GM18498 (cell line): ENCODE results near the gene CERS6.
A peak's percentile ranks its signal among the peaks of the same experiment; 100 is the strongest.
"Not testable (repeated sequence)": the region's sequence is repeated elsewhere in the genome, so short reads cannot be mapped to it uniquely, and the experiment has no call there.

Experiments
- ATAC-seq: cut with Tn5 transposase; IDR thresholded peaks from one replicate; pipeline ENCODE4 v1.9.1; 2021; ENCODE audit warnings: mild to moderate bottlenecking, moderate library complexity; ENCODE audit not compliant: unreplicated experiment

CERS6 gene

GRCh38 chr2:168753765-168754329 lies 297.8 kb downstream of the CERS6 start:
- no peak for ATAC-seq

DNA sequence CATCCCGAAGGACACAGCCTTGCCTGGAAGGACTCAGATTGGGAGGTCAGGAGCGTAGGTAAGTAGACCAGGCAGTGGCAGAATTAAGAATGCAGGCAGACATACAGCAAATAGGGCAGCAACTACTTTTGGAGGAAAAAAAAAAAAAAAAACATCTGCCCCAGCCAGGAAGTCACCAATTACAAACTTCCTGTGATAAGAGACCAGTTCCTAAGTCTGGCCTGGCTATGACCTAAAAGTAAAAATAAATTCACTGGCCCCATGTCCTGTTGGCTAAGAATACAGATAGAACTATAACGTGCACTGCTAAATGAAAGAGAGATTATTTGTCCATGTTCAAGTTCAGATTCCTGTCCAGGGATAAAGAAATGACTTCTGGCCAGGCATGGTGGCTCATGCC lies 301.2 kb downstream of the CERS6 start:
- no peak for ATAC-seq

GRCh38 chr2:168758970-168759820 lies 303.1 kb downstream of the CERS6 start:
- peak; percentile 83 for ATAC-seq

DNA sequence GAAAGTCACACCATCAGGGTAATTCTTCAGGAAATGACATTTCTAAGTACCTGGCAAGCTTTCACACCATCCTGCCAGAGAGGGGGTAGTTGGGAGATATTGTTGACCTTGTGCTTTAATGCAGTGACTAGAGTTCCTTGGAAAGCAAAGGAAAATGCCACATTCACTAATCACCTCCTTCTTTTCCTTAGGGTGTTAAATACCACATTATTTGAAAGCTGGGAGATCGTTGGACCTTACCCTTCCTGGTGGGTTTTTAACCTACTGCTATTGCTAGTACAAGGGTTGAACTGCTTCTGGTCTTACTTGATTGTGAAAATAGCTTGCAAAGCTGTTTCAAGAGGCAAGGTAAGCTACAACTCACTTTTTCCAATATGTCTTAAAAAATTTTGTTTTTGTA lies 309.3 kb downstream of the CERS6 start:
- ATAC-seq = no peak

DNA sequence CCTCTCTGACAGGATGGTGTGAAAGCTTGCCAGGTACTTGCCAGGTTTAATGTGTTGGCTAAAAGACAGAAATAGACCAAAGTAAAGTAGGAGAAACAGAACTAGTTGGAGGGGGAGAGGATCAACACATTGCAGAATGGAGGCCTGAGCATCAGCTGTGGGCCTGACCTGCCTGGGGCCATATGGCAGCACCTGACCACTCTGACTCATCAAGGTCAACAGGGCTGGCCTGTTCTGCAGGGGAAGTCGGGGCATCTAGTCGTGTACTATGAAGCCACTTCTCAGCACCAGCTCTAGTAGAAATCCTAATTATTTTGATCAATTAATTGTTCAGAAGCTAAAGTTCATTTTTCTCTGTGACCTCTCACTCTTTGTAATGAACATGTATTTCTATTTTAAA lies 310.5 kb downstream of the CERS6 start:
- ATAC-seq = no peak

DNA sequence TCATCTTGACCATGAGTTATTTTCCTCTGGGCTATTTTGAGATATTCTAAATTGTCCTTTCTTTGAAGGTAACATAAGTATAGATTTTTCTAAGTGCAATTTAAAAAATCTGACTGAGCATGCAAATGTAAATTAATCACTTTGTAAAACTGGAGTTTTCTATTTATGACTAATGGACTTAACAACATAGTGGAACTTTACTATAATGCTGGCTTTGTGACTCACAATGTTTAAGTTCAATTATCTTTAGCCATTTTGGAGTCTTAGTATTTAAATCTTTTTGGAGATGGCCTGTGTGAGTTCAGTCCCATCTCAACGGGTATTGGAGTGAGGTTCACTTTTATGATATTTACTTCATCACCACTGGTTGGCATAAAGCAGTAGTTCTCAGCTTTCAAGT lies 311.2 kb downstream of the CERS6 start:
- no peak for ATAC-seq

DNA sequence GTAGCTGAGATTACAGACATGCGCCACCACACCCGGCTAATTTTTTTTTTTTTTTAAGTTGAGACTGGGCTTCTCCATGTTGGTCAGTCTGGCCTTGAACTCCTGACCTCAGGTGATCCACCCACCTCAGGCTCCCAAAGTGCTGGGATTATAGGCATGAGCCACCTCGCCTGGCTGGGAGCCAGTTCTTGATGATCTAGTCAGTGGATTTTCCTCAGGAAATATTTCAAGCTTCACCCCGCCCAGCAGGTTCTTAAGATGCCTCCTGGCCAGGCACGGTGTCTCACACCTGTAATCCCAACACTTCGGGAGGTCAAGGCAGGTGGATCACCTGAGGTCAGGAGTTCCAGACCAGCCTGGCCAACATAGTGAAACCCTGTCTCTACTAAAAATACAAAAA lies 312.3 kb downstream of the CERS6 start:
- not testable (repeated sequence) for ATAC-seq

DNA sequence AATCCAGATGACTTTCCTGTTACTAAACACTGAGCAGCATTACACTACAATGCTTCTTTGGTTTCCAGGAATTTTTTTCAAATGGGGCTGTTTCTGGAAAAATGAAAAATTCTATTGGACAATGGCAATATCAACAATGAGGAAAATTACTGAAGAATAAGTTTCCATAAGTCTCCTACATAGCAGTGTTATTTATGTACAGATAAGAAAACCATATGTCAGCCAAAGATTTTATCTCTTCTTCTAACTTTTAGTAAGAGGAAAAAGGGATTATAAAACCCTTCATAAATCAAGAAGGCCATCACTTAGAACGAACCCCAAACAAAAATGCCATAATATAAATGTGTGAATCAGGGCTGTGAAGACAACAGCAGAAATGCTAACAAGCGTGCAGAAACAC lies 314.7 kb downstream of the CERS6 start:
- ATAC-seq = no peak

GRCh38 chr2:168772704-168773103 lies 316.6 kb downstream of the CERS6 start:
- no peak for ATAC-seq

- ATAC-seq = no peak
These were observed 317.1 kb downstream of the CERS6 start for GRCh38 chr2:168773128-168773527.

- ATAC-seq = peak; percentile 74
These were observed 317.8 kb downstream of the CERS6 start for GRCh38 chr2:168773719-168774521.

GRCh38 chr2:168775837-168776236 lies 319.8 kb downstream of the CERS6 start:
- ATAC-seq = no peak

- no peak for ATAC-seq
These were observed 324.6 kb downstream of the CERS6 start for GRCh38 chr2:168780669-168781071.

GRCh38 chr2:168781191-168781817 lies 325.2 kb downstream of the CERS6 start:
- ATAC-seq = no peak

- no peak for ATAC-seq
These were observed 326.2 kb downstream of the CERS6 start for GRCh38 chr2:168782271-168782670.

DNA sequence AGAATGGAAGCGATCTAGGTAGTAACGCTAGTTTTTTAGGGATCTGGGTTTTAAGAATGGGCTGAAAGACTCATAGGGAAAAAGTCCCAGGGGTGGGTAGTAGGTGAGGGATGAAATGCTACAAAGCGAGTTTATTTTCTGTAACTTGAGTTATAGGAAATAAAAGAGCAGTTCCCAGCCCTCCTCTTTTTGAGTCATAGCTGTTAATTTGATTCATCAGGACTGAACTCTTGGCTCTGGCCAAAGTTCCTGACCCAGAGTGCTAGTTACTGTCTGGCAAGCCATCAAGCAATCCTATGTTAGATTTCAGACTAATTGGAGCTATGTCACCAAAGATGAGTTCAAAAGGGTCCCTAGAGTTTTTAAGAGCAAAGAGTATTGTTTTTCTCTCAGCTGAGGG lies 328.9 kb downstream of the CERS6 start:
- ATAC-seq = no peak

DNA sequence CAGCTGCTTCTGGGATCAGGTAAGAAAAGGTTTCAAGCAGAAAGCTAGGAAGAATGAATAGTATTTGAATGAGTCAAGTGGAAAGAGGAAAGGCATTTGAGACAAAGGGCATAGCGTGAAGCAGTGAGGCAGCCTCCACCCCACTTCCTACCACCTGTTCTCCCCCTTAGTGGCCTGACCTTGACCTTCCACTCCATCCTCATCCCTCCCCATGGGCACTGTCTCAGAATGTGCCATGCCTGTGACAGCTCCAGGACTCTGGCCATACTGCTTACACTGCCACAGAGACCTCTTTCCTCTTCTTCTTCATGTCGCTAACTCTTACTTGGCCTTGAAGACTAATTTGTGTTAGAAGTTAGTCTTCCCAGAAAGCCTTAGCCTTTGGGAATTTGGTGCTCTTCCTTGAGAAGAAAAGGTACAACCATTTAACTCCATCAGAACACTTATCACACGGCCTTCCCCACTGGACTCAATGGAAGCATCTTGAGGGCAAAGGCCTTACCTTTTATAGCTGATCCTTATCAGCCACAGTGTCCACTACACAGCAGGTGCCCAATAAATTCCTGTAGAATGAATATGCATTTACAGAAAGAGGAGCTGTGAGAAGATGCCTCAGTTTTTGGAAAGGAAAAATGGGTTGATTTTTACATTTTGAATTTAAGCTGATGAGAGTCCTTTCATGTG lies 331.2 kb downstream of the CERS6 start:
- ATAC-seq = no peak

DNA sequence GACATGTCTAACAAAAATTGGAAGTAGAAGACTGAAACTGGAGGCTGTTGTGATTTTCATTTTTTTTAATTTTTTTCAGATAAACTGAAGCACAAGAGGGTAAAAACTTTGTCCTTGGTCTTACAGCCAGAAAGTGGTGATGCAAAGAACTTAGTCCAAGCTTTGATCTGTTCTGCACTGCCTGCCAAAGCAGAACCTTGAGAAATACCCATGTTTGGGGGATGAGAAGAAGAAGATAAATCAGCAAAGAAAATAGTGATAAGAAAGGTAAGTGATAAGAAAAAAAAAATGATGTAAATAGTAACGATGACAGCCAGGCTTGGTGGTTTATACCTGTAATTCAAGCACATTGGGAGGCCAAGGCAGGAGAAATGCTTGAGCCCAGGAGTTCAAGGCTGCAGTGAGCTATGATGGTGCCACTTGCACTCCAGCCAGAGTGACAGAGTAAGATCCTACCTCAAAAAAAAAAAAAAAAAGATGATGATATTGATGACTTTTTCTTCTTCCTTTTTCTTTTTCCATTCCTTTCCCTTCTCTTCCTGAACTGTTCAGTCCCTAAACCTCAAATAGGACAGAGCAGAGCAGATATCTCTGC lies 331.8 kb downstream of the CERS6 start:
- ATAC-seq = no peak

GRCh38 chr2:168789776-168790175 lies 333.7 kb downstream of the CERS6 start:
- ATAC-seq = no peak

- ATAC-seq = no peak
These were observed 334.3 kb downstream of the CERS6 start for GRCh38 chr2:168790226-168790902.
